ENCODE measurements around the gene ZFP36L2.

Gene ZFP36L2

GRCh38 chr2:43222475-43223309, 3.7 kb downstream of the ZFP36L2 start:
- peak; percentile 32 for DNase-seq

GRCh38 chr2:43221763-43222474, 4.5 kb downstream of the ZFP36L2 start:
- DNase-seq = peak; percentile 93

GRCh38 chr2:43221124-43221762, 5.2 kb downstream of the ZFP36L2 start:
- DNase-seq = peak; percentile 55

GRCh38 chr2:43220760-43221123, 5.7 kb downstream of the ZFP36L2 start:
- no peak for DNase-seq

- no peak for DNase-seq
These were observed 6.1 kb downstream of the ZFP36L2 start for GRCh38 chr2:43220229-43220751.

GRCh38 chr2:43219383-43220228, 6.8 kb downstream of the ZFP36L2 start:
- DNase-seq = peak; percentile 86

GRCh38 chr2:43218702-43219382, 7.6 kb downstream of the ZFP36L2 start:
- DNase-seq = peak; percentile 24

GRCh38 chr2:43218155-43218701, 8.2 kb downstream of the ZFP36L2 start:
- DNase-seq = peak; percentile 12

GRCh38 chr2:43217228-43218154, 8.9 kb downstream of the ZFP36L2 start:
- DNase-seq = no peak

GRCh38 chr2:43216629-43217028, 9.8 kb downstream of the ZFP36L2 start:
- no peak for DNase-seq

GRCh38 chr2:43215673-43216255, 10.6 kb downstream of the ZFP36L2 start:
- no peak for DNase-seq

- no peak for DNase-seq
These were observed 12.2 kb downstream of the ZFP36L2 start for GRCh38 chr2:43214253-43214652.

- no peak for DNase-seq
These were observed 13.5 kb downstream of the ZFP36L2 start for GRCh38 chr2:43212931-43213330.

- DNase-seq = no peak
These were observed 14.1 kb downstream of the ZFP36L2 start for GRCh38 chr2:43212216-43212835.

GRCh38 chr2:43210467-43211303, 15.7 kb downstream of the ZFP36L2 start:
- peak; percentile 29 for DNase-seq

- no peak for DNase-seq
These were observed 16.3 kb downstream of the ZFP36L2 start for GRCh38 chr2:43210125-43210466.

GRCh38 chr2:43209204-43209717, 17.1 kb downstream of the ZFP36L2 start:
- DNase-seq = no peak

GRCh38 chr2:43207553-43208300, 18.7 kb downstream of the ZFP36L2 start:
- DNase-seq = no peak

All from EL (cell line).